GM19043 (cell line): Measurements from ENCODE around the gene EPRS1.
"Not testable (repeated sequence)": the region's sequence is repeated elsewhere in the genome, so short reads cannot be mapped to it uniquely, and the experiment has no call there.

Source experiments
- ATAC-seq: cut with Tn5 transposase; IDR thresholded peaks from one replicate; pipeline ENCODE4 v1.9.1; 2021; ENCODE audit warnings: low read depth; ENCODE audit not compliant: unreplicated experiment

Gene EPRS1

GRCh38 chr1:220040028-220040596 is 6.2 kb downstream of the EPRS1 start:
- ATAC-seq: no peak

GRCh38 chr1:220038640-220039039 is 7.7 kb downstream of the EPRS1 start:
- ATAC-seq: no peak

- not testable (repeated sequence) for ATAC-seq
Measured at GRCh38 chr1:220037810-220038209, 8.5 kb downstream of the EPRS1 start.

- no peak for ATAC-seq
Measured at GRCh38 chr1:220032911-220033310, 13.4 kb downstream of the EPRS1 start.

GRCh38 chr1:220031287-220031686 is 15.0 kb downstream of the EPRS1 start:
- no peak for ATAC-seq

- peak; percentile 60 for ATAC-seq
Measured at GRCh38 chr1:220028346-220028895, 17.9 kb downstream of the EPRS1 start.

- no peak for ATAC-seq
Measured at GRCh38 chr1:220019071-220019470, 27.2 kb downstream of the EPRS1 start.

GRCh38 chr1:220013497-220013896 is 32.8 kb downstream of the EPRS1 start:
- ATAC-seq: peak; percentile 86

- no peak for ATAC-seq
Measured at GRCh38 chr1:220012259-220012658, 34.0 kb downstream of the EPRS1 start.

- ATAC-seq: no peak
Measured at GRCh38 chr1:220011620-220012019, 34.7 kb downstream of the EPRS1 start.

GRCh38 chr1:220007438-220007837 is 38.9 kb downstream of the EPRS1 start:
- ATAC-seq: no peak

GRCh38 chr1:220005489-220005888 is 40.8 kb downstream of the EPRS1 start:
- no peak for ATAC-seq

GRCh38 chr1:220003610-220004299 is 42.5 kb downstream of the EPRS1 start:
- ATAC-seq: no peak

GRCh38 chr1:220003015-220003414 is 43.3 kb downstream of the EPRS1 start:
- no peak for ATAC-seq

GRCh38 chr1:220001095-220001501 is 45.2 kb downstream of the EPRS1 start:
- ATAC-seq: no peak

- ATAC-seq: no peak
Measured at GRCh38 chr1:219999821-220000220, 46.5 kb downstream of the EPRS1 start.
